HG02678 (cell line): Measurements from ENCODE around the gene ATG16L1.
"Not testable (repeated sequence)": the region's sequence is repeated elsewhere in the genome, so short reads cannot be mapped to it uniquely, and the experiment has no call there.

Experiments used
- ATAC-seq: cut with Tn5 transposase; IDR thresholded peaks from one replicate; pipeline ENCODE4 v1.9.1; 2021; ENCODE audit warnings: mild to moderate bottlenecking, moderate library complexity; ENCODE audit not compliant: unreplicated experiment

ATG16L1 gene

DNA sequence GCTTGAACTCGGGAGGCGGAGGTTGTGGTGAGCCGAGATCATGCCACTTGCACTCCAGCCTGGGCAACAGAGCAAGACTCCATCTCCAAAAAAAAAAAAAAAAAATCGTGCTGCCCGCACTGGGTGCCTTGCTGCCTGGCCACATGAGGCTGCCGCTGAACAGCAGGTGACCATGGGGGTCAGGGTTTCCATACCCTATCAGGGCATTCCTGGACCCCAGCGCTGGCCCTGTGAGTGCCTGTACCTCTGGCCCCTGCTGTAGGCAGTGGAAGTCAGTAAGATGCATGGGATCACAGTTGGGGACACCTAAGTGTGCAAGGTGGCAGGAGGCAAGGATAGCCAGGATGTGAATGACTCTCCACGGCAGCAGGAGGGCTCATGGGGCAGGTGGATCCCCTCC lies 75.0 kb downstream of the ATG16L1 start:
- no peak for ATAC-seq

- ATAC-seq = no peak
Observed at GRCh38 chr2:233328922-233329321, 77.4 kb downstream of the ATG16L1 start.

GRCh38 chr2:233329489-233330135 lies 78.1 kb downstream of the ATG16L1 start:
- no peak for ATAC-seq

- ATAC-seq = peak; percentile 88
Observed at GRCh38 chr2:233331536-233331935, 80.1 kb downstream of the ATG16L1 start.

DNA sequence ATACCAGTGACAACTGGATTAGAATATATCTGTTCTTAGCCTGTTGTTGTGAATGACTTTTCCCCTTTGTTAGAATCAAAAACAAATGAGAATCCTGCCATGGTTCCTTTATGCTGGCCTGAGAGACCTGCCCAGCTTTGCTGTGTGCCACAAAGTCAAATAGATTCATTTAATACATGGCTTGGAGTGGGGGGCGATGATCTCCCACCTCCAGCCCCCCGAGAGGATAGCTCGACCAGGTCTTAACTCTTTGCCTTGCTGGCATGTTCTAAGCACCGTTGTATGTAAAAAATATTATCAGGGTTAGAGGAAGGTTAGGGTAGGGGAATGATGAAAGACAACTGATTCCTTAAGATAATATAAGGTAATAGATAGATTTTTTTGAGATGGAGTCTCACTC lies 80.7 kb downstream of the ATG16L1 start:
- no peak for ATAC-seq

- ATAC-seq = no peak
Observed at GRCh38 chr2:233334915-233335314, 83.4 kb downstream of the ATG16L1 start.

- ATAC-seq = not testable (repeated sequence)
Observed at GRCh38 chr2:233336091-233336490, 84.6 kb downstream of the ATG16L1 start.

DNA sequence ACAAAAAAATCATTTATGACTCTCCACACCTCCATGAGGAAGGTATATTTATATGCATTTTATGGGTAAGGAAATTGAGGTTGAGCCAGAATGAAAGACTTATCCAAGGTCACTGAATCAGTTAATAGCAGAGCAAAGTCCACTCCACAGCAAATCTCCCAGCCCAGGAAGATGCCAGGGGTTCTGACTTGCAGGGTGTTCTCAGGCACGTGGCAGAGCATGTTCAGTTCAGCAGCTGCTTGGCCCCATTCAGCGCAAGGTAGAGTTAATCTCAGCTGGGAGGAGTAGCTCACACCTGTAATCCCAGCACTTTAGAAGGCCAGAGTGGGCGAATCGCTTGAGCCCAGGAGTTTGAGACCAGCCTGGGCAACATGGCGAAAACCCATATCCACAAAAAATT lies 85.1 kb downstream of the ATG16L1 start:
- no peak for ATAC-seq

GRCh38 chr2:233338046-233338445 lies 86.6 kb downstream of the ATG16L1 start:
- ATAC-seq = no peak

DNA sequence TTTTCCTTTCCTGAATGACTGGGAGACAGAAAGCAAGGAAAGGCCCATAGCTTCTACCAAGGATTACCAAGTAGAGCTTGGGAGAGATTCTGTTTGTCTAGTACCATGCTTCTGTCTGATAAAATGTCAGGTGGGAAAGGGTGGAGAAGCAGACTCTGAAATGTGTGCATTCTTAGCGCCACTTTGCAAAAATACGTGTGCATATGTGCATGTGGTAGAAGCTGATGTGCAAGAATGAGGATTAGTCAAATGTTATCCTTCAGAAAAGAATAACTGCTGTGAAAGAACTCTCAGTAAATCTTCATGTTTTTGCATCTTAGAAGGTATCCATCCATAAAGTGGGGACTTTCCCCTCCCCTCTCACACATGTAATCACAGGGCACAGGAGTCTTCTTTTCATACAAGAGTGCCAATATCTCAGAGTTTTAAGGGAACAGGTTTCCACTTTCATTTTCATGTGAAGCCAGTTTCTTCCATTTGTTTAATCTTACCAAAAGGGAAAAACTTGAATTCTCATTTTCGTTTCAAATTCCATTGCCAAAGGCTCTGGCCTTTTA lies 87.4 kb downstream of the ATG16L1 start:
- no peak for ATAC-seq

DNA sequence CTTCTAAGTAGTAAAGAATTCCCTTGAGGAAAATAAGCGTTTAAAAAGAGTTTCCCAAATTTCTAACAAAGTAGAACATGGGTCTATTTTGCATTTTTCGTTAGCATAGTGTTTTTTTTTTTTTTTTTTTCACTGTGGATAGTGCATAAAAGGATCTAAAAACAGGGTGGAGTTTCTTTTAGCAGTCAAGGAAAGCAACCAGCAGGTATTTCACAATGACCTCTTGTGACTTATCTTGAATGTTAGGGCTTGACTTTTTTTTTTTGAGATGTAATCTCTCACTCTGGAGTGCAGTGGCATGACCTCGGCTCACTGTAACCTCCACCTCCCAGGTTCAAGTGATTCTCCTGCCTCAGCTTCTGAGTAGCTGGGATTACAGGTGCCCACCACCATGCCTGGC lies 88.0 kb downstream of the ATG16L1 start:
- no peak for ATAC-seq

DNA sequence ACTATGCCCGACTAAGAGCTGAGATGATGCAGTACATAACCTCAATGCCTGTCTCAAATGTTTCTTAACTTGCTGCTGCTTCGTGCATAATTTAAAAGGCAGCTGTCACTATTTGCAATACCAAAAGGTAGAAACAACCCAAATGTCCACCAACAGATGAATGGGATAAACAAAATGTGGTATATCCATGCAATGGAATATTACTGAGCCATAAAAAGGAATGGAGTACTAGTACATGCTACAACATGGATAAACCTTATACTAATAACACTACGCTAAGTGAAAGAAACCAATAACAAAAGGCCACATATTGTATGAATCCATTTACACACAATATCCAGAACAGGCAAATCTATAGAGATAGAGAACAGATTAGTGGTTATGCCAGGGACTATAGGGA lies 89.8 kb downstream of the ATG16L1 start:
- no peak for ATAC-seq

GRCh38 chr2:233342301-233342700 lies 90.8 kb downstream of the ATG16L1 start:
- no peak for ATAC-seq

- ATAC-seq = no peak
Observed at GRCh38 chr2:233343171-233343705, 91.8 kb downstream of the ATG16L1 start.
